ENCODE measurements around the gene PSMD11. TPM values are rescaled to one million over a fixed set of nuclear protein-coding genes. Genes with fewer than 3 reads are reported as not detected.

The PSMD11 gene
- polyA plus RNA-seq, 2 of the 4 experiments (the other 2 are of a cell fraction), result 195 to 228 TPM

GRCh38 chr17:32487473-32488176 is 43.3 kb downstream of the PSMD11 start:
- TF ChIP-seq FOXS1 (CRISPR knock-in tag; IDR thresholded peaks at IDR 0.05), result no peak
- no peak for TF ChIP-seq HEYL (CRISPR knock-in tag; IDR thresholded peaks at IDR 0.05)
- no peak for TF ChIP-seq HOXB13 (CRISPR knock-in tag; IDR thresholded peaks at IDR 0.05; ENCODE audit: low read depth)
- TF ChIP-seq MAZ (IDR thresholded peaks at IDR 0.05; ENCODE audit: borderline replicate concordance, low read depth, low read length), result no peak
- peak; percentile 23; the same call in 1 of the 2 replicates for TF ChIP-seq MAX (IDR thresholded peaks at IDR 0.05)
- ATAC-seq, result peak; percentile 4 to 7; a peak in 5 of 6 replicates
- FAIRE-seq, result no peak

GRCh38 chr17:32488177-32488542 is 43.9 kb downstream of the PSMD11 start:
- ATAC-seq, result no peak
- CTCF ChIA-PET, result interaction anchor here (1.1 to 23.7 kb wide), 5 partner anchors 12 to 267 kb away, joined by 4 to 298 read pairs (median 5); partner anchors contain the start of gene PSMD11
- Histone ChIP-seq H3K4me1 (peaks cover 6% of the 10 kb centered on the region; the same call in 1 of the 3 replicates), H3K27ac (no peak overlapping the region; a peak in 1 of 6 replicates), H3K9me3 (no peaks in the 10 kb centered on the region), H3K4me2 (peak overlapping the region; percentile 93), H3K4me3 (no peak overlapping the region)
- POLR2A ChIA-PET, result no interaction called here
- no peak for FAIRE-seq
- 97% methylated on average over 16 of the region's 16 CpGs for WGBS (ENCODE audit: missing lambda C conversion rate)
- DNase-seq (ENCODE audit: low read depth in 1 of 2, low spot score in 1 of 2), result no peak
- TF ChIP-seq HMGXB4 (CRISPR knock-in tag; IDR thresholded peaks at IDR 0.05; ENCODE audit: borderline replicate concordance), result no peak
- no peak for TF ChIP-seq SREBF2 (IDR thresholded peaks at IDR 0.05)
- TF ChIP-seq HOXB5 (CRISPR knock-in tag; IDR thresholded peaks at IDR 0.05), result no peak
- no peak for TF ChIP-seq FOSB (CRISPR knock-in tag; IDR thresholded peaks at IDR 0.05)
- TF ChIP-seq HES2 (IDR thresholded peaks at IDR 0.05), result no peak
- TF ChIP-seq MAZ (IDR thresholded peaks at IDR 0.05; ENCODE audit: borderline replicate concordance, low read depth, low read length), result no peak
- TF ChIP-seq GATA3 (IDR thresholded peaks at IDR 0.05; ENCODE audit: borderline replicate concordance), result no peak
- TF ChIP-seq MYC (IDR thresholded peaks at IDR 0.05; ENCODE audit: borderline replicate concordance, low read length), result no peak

More at GRCh38 chr17:32487473-32488176, 43.3 kb downstream of the PSMD11 start:
- H3K4me1 ChIP-seq, result peaks cover 6% of the 10 kb centered on the region; the same call in 1 of the 3 replicates
- H3K4me2 ChIP-seq, result peak overlapping the region; percentile 93
- peak overlapping the region; percentile 86 to 92 for H3K27ac ChIP-seq
- ChIA-PET POLR2A (interaction anchor here (0.6 to 1.3 kb wide), 2 partner anchors 268 to 434 kb away, joined by 3 to 5 read pairs; no protein-coding TSS in a partner anchor), CTCF (interaction anchor here (1.0 to 23.7 kb wide), 7 partner anchors 8 to 267 kb away, joined by 3 to 298 read pairs (median 5); partner anchors contain the start of gene PSMD11)
- 61% methylated on average over 42 of the region's 59 CpGs for WGBS (ENCODE audit: missing lambda C conversion rate)
- no peaks in the 10 kb centered on the region for H3K9me3 ChIP-seq
- DNase-seq (ENCODE audit: low read depth in 1 of 2, low spot score in 1 of 2), result peak in 1 of 2 experiments; percentile 31
- H3K4me3 ChIP-seq, result peak overlapping the region; percentile 94

- Histone ChIP-seq H3K4me2 (no peak overlapping the region), H3K9me3 (no peaks in the 10 kb centered on the region), H3K4me1 (peaks cover 6% of the 10 kb centered on the region; the same call in 1 of the 3 replicates), H3K27ac (no peak overlapping the region), H3K4me3 (no peak overlapping the region)
- DNase-seq (ENCODE audit: low read depth in 1 of 2, low spot score in 1 of 2) (no peak), ATAC-seq (no peak), FAIRE-seq (no peak)
- TF ChIP-seq FOSB (CRISPR knock-in tag; IDR thresholded peaks at IDR 0.05) (no peak), FOXS1 (CRISPR knock-in tag; IDR thresholded peaks at IDR 0.05) (no peak), MYC (IDR thresholded peaks at IDR 0.05; ENCODE audit: borderline replicate concordance, low read length) (no peak), RCOR1 (IDR thresholded peaks at IDR 0.05; ENCODE audit: low read depth, low read length) (no peak), PHF8 (IDR thresholded peaks at IDR 0.05; ENCODE audit: borderline replicate concordance, low read depth) (no peak), EHMT2 (IDR thresholded peaks at IDR 0.05; ENCODE audit: low read depth) (no peak), SMC3 (IDR thresholded peaks at IDR 0.05) (no peak), RAD21 (conservative IDR thresholded peaks at IDR 0.05 in 1 of 2, IDR thresholded peaks at IDR 0.05 in 1 of 2) (no peak), CEBPB (IDR thresholded peaks at IDR 0.05) (no peak), JUNB (IDR thresholded peaks at IDR 0.05) (no peak), KDM5A (IDR thresholded peaks at IDR 0.05) (no peak), RFX5 (IDR thresholded peaks at IDR 0.05) (no peak), HES2 (IDR thresholded peaks at IDR 0.05) (no peak), E2F6 (IDR thresholded peaks at IDR 0.05; ENCODE audit: borderline replicate concordance, low read depth) (no peak), NPAS2 (CRISPR knock-in tag; IDR thresholded peaks at IDR 0.05; ENCODE audit: borderline replicate concordance) (no peak), FOSL2 (IDR thresholded peaks at IDR 0.05) (no peak), FOSL2 (CRISPR knock-in tag; IDR thresholded peaks at IDR 0.05) (no peak), HMGXB4 (CRISPR knock-in tag; IDR thresholded peaks at IDR 0.05; ENCODE audit: borderline replicate concordance) (no peak)
- 92% methylated on average over 13 of the region's 13 CpGs for WGBS (ENCODE audit: missing lambda C conversion rate)
- POLR2A ChIA-PET, result interaction anchor here (0.5 kb wide), 1 partner anchor 32 kb away, joined by 5 read pairs; no protein-coding TSS in a partner anchor
- CTCF ChIA-PET, result interaction anchor here (1.0 to 23.7 kb wide), 4 partner anchors 11 to 266 kb away, joined by 4 to 298 read pairs (median 6); no protein-coding TSS in a partner anchor
These were observed 44.4 kb downstream of the PSMD11 start for GRCh38 chr17:32488604-32489180.

Data from A549 (cell line).